AG10803 (cell line): ENCODE results near the gene CCR3.

Experiments used
- DNase-seq: peaks from one replicate; pipeline ENCODE4 v3.0.0; 2010; ENCODE audit warnings: low read depth
- H3K4me3 ChIP-seq: 2 replicates; pipeline ENCODE4 v1.5.1; 2011; ENCODE audit warnings: mild to moderate bottlenecking, low read length, control low read depth
- TF ChIP-seq, protein P1 (sequence below): conservative IDR thresholded peaks from 2 replicates; pipeline ENCODE4 v1.5.1; 2011; ENCODE audit warnings: mild to moderate bottlenecking, low read length, control low read depth, inconsistent platforms

The CCR3 gene

DNA sequence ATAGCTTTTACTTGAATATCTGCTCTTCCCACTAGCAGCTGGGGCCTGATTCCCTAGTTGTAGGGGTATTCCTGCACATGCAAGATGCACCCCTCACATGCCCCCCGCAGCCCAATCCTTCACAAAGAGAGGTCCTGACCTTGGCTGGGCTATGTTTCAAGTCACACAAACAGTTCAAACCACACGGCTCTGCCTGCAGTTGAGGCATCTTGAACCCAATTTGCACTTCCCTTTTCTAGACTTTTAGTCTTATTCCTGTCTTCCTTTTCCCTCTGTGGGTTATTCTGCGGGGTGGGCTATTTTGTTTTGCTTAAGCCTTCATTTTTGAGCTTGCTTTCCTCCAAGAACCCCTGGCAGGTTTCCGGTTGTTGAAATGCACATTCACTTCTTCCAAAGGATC is 20.9 kb upstream of the CCR3 start:
- TF ChIP-seq, protein P1, sequence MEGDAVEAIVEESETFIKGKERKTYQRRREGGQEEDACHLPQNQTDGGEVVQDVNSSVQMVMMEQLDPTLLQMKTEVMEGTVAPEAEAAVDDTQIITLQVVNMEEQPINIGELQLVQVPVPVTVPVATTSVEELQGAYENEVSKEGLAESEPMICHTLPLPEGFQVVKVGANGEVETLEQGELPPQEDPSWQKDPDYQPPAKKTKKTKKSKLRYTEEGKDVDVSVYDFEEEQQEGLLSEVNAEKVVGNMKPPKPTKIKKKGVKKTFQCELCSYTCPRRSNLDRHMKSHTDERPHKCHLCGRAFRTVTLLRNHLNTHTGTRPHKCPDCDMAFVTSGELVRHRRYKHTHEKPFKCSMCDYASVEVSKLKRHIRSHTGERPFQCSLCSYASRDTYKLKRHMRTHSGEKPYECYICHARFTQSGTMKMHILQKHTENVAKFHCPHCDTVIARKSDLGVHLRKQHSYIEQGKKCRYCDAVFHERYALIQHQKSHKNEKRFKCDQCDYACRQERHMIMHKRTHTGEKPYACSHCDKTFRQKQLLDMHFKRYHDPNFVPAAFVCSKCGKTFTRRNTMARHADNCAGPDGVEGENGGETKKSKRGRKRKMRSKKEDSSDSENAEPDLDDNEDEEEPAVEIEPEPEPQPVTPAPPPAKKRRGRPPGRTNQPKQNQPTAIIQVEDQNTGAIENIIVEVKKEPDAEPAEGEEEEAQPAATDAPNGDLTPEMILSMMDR = no peak
- DNase-seq = no peak
- H3K4me3 ChIP-seq = no peak overlapping the region

- no peak overlapping the region for H3K4me3 ChIP-seq
- DNase-seq = no peak
- TF ChIP-seq, protein P1 = no peak
Measured at GRCh38 chr3:46221938-46222337, 20.3 kb upstream of the CCR3 start.

DNA sequence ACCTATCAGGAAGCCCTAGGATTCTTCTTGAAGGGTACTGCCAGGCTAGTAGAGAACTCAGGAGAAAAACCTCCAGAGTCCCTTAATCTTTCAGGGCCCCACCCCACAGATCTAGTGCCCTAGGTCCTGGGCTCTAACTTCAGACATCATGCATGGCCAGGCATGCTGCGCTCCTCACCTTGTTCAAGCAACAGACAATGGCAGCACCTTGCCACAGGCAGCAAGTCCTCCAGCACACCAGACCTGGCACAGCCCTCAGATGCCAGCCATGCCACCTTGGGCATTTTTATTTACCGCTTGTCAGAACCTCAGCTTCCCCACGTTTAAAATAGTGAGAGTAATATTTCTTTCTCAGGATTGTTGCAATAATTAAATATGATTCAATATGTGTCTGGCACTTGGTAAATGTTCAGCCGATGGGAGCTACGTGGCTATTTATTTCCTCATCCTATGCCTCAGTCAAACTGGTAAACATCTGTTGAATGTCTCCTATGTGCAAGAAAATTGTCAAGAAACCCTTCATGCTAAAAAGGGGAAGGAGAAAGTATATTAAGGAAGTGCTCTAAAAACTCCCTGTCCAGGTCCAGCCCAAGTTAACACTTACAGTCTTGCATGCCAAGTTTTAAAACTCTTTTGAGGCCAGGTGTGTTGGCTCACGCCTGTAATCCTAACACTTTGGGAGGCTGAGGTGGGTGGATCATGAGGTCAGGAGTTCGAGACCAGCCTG is 19.7 kb upstream of the CCR3 start:
- TF ChIP-seq, protein P1 = no peak
- no peak overlapping the region for H3K4me3 ChIP-seq
- DNase-seq = no peak

- TF ChIP-seq, protein P1 = no peak
- no peak overlapping the region for H3K4me3 ChIP-seq
- DNase-seq = peak; percentile 84
Measured at GRCh38 chr3:46228260-46229242, 13.7 kb upstream of the CCR3 start.

DNA sequence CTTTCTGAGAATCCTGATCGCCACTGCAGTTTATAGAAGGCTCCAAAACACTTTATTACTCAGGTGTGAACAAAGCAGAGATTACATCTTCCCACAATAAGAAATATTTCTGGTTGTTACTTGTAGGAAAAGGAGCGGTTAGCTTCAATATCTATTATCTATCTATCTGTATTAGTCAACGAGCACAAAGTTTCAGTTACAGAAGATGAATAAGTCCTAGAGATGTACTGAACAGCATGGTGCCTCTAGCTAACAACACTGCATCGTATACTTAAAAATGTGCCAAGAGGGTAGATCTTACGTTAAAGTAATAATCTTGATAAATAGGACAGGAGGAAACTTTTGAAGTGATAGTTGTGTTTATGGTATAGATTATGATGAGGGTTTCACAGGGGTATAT is 10.9 kb upstream of the CCR3 start:
- H3K4me3 ChIP-seq = no peak overlapping the region
- TF ChIP-seq, protein P1 = no peak
- no peak for DNase-seq

- TF ChIP-seq, protein P1 = no peak
- no peak for DNase-seq
- no peak overlapping the region for H3K4me3 ChIP-seq
Measured at GRCh38 chr3:46233194-46233593, 9.1 kb upstream of the CCR3 start.

GRCh38 chr3:46235425-46235824 is 6.8 kb upstream of the CCR3 start:
- no peak for DNase-seq
- no peak overlapping the region for H3K4me3 ChIP-seq
- TF ChIP-seq, protein P1 = no peak
